ENCODE results near the gene JAZF1.

JAZF1 gene

DNA sequence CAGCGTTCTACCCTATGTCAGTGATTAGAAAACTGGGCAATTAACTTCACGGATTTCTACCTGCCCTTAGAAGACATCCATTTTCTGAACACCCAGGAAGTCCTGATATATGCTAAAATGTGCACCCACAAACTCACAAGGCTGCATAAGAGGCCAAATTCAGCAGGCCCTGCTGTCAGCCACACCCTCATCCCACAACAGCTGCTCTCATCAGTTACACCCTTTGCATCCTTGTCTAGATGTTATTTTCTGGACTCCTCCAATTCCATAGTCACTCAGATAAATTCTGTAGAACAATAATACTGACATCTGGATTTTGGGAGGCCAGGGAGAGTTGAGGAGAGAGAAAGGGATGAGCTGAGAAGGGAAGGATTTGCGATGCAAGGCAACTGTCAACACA is 231.7 kb downstream of the JAZF1 start:
- no peak for TF ChIP-seq FOXP2 (optimal IDR thresholded peaks at IDR 0.05; ENCODE audit: borderline replicate concordance, extremely low read depth, extremely low read length, insufficient read depth)
- TF ChIP-seq TAF1 (IDR thresholded peaks at IDR 0.05; ENCODE audit: borderline replicate concordance, insufficient read depth, low read length), result no peak
- TF ChIP-seq POLR2AphosphoS5 (IDR thresholded peaks at IDR 0.05; ENCODE audit: low read depth, low read length), result no peak
- TF ChIP-seq, protein P1, sequence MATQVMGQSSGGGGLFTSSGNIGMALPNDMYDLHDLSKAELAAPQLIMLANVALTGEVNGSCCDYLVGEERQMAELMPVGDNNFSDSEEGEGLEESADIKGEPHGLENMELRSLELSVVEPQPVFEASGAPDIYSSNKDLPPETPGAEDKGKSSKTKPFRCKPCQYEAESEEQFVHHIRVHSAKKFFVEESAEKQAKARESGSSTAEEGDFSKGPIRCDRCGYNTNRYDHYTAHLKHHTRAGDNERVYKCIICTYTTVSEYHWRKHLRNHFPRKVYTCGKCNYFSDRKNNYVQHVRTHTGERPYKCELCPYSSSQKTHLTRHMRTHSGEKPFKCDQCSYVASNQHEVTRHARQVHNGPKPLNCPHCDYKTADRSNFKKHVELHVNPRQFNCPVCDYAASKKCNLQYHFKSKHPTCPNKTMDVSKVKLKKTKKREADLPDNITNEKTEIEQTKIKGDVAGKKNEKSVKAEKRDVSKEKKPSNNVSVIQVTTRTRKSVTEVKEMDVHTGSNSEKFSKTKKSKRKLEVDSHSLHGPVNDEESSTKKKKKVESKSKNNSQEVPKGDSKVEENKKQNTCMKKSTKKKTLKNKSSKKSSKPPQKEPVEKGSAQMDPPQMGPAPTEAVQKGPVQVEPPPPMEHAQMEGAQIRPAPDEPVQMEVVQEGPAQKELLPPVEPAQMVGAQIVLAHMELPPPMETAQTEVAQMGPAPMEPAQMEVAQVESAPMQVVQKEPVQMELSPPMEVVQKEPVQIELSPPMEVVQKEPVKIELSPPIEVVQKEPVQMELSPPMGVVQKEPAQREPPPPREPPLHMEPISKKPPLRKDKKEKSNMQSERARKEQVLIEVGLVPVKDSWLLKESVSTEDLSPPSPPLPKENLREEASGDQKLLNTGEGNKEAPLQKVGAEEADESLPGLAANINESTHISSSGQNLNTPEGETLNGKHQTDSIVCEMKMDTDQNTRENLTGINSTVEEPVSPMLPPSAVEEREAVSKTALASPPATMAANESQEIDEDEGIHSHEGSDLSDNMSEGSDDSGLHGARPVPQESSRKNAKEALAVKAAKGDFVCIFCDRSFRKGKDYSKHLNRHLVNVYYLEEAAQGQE (IDR thresholded peaks at IDR 0.05; ENCODE audit: insufficient read depth in 1 of 2, low read depth in 2 of 2, low read length in 2 of 2), result no peak
- no peak for TF ChIP-seq SIN3A (IDR thresholded peaks at IDR 0.05; ENCODE audit: borderline replicate concordance, insufficient read depth, low read length)

DNA sequence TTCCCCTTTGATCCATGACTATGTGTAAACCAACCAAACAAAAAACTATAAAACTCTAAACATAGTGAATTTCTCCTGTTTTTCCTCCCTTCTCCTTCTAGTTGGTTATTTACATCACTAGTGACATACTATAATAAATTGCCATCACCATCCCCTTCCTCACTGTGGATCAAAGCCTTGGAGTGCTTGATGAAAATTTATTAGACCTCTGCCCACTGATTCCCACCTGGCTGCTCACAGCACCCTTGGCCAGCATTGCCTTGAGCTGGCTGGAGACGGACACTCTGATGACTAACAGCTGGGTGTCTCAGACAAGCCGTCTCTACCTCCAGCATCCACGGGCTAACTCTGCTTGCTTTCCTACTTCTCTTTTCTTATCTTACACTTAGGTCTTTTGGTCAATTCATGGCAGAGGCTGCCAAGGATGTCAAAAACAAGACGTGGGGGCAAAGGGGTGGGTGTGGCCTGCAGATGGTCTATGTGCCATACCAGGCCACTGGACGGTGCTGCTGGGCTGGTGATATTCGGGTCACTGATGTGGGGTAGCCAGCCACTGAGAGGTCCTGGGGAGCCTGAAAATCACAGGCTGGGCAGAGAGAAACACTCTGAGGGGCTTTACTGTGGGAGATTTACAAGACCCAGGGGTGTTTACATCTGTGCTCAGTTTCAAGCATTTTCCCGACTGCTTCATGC is 232.9 kb downstream of the JAZF1 start:
- TF ChIP-seq FOXP2 (optimal IDR thresholded peaks at IDR 0.05; ENCODE audit: borderline replicate concordance, extremely low read depth, extremely low read length, insufficient read depth) (no peak), TAF1 (IDR thresholded peaks at IDR 0.05; ENCODE audit: borderline replicate concordance, insufficient read depth, low read length) (no peak)
- TF ChIP-seq, protein P1 (IDR thresholded peaks at IDR 0.05; ENCODE audit: insufficient read depth in 1 of 2, low read depth in 2 of 2, low read length in 2 of 2), result no peak

DNA sequence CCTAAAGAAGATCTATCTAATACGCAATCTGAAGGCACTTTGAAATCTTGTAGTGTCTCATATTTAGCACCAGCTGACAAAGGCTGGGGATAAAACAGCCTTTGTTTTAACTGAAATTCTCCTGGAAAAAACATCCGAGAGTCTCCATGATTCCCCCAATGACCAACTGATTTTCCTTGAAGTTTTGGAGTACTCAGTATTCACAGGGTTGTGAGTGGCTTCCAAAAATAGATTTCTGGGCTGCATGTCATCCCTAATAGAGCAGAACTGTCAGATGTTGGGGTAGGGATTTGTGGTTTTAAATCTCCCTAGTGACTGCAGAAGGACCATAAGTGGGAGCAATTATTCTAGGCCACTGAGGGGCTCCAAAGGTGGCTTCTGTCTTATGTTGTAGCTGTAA is 234.2 kb downstream of the JAZF1 start:
- TF ChIP-seq SIN3A (IDR thresholded peaks at IDR 0.05; ENCODE audit: borderline replicate concordance, insufficient read depth, low read length) (no peak), TAF1 (IDR thresholded peaks at IDR 0.05; ENCODE audit: borderline replicate concordance, insufficient read depth, low read length) (no peak), POLR2AphosphoS5 (IDR thresholded peaks at IDR 0.05; ENCODE audit: low read depth, low read length) (no peak), FOXP2 (optimal IDR thresholded peaks at IDR 0.05; ENCODE audit: borderline replicate concordance, extremely low read depth, extremely low read length, insufficient read depth) (no peak)
- TF ChIP-seq, protein P1 (IDR thresholded peaks at IDR 0.05; ENCODE audit: insufficient read depth in 1 of 2, low read depth in 2 of 2, low read length in 2 of 2), result no peak

DNA sequence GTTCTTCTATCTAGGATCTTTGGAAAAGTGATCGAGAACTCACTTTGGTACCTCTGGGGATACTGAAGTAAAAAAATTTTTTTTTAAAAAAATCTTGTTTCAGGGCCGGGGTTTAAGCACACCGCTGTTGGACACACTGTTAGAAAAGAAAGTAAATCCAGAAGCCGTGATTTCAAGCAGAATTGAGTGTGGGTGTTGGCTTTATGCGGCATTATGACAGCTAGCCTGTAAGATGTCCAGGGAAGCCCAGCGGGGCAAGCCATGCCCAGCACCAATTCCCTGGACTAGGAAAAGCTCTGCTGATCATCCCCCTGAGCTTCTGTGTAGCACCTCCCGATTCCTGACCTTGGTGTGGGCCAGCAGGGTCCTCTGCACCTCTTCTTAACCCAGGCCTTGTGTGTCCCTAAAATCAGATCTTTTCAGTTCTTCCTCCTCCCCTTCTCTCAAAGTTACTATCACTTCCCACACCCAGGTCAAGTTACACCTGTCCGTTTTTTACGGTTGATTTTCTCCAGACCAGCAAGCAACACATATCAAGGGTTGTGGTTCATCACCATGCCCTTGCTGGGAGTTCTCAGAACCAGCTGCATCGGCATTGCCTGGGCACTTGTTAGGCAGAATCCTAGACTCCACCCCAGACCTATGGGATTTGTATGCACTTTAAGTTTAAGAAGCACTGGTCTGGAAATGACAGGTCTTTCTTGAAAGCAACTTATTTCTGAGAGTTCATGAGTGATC is 235.4 kb downstream of the JAZF1 start:
- no peak for TF ChIP-seq POLR2AphosphoS5 (IDR thresholded peaks at IDR 0.05; ENCODE audit: low read depth, low read length)
- TF ChIP-seq SIN3A (IDR thresholded peaks at IDR 0.05; ENCODE audit: borderline replicate concordance, insufficient read depth, low read length), result no peak
- TF ChIP-seq TAF1 (IDR thresholded peaks at IDR 0.05; ENCODE audit: borderline replicate concordance, insufficient read depth, low read length), result no peak
- TF ChIP-seq, protein P1 (IDR thresholded peaks at IDR 0.05; ENCODE audit: insufficient read depth in 1 of 2, low read depth in 2 of 2, low read length in 2 of 2), result no peak
- TF ChIP-seq FOXP2 (optimal IDR thresholded peaks at IDR 0.05; ENCODE audit: borderline replicate concordance, extremely low read depth, extremely low read length, insufficient read depth), result no peak
